ENCODE data around the gene PROS1.
"Not testable (repeated sequence)": the region's sequence is repeated elsewhere in the genome, so short reads cannot be mapped to it uniquely, and the experiment has no call there.

DNA sequence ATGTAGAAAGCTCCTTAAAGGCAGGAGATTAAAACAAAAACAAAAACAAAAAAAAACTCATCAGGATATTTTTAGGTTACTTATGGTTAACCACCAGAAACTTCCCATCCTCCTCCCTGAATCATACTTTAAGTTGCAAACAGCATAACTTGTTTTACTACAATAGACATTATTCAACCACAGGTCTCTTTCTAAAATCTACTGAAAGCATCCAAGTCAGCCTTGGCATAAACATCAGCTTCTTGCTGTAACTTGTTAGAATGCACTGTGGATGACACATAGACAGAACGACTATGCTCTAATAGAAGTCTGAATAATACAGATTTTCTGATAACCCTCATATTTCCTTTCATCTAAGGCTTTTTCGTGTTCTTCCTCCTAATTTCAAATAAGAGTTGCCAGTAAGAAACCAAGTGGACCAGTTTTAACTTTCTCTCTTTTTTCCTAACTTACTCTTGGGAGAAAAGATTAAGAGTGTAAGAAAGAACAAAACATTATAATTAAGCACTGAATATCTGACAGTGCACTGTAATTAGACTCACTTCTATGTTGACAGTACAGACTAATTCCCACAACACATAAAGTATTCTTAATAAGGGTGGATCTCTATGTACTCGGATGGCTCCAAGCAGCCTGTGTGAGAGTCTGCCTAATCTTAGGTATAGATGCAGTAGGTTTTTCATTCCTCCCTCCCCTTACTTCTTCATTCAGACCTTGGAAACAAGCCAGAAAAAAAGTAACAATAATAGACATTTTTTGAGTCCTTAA is 95.3 kb downstream of the PROS1 start:
- TF ChIP-seq, protein P1, sequence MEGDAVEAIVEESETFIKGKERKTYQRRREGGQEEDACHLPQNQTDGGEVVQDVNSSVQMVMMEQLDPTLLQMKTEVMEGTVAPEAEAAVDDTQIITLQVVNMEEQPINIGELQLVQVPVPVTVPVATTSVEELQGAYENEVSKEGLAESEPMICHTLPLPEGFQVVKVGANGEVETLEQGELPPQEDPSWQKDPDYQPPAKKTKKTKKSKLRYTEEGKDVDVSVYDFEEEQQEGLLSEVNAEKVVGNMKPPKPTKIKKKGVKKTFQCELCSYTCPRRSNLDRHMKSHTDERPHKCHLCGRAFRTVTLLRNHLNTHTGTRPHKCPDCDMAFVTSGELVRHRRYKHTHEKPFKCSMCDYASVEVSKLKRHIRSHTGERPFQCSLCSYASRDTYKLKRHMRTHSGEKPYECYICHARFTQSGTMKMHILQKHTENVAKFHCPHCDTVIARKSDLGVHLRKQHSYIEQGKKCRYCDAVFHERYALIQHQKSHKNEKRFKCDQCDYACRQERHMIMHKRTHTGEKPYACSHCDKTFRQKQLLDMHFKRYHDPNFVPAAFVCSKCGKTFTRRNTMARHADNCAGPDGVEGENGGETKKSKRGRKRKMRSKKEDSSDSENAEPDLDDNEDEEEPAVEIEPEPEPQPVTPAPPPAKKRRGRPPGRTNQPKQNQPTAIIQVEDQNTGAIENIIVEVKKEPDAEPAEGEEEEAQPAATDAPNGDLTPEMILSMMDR (conservative IDR thresholded peaks at IDR 0.05; ENCODE audit: low read depth, low read length) = not testable (repeated sequence)
- TF ChIP-seq EZH2 (IDR thresholded peaks at IDR 0.05; ENCODE audit: borderline replicate concordance, low read depth, low read length, poor library complexity, severe bottlenecking) = not testable (repeated sequence)
